ENCODE data around the gene CD300LB. TPM values are rescaled to one million over a fixed set of nuclear protein-coding genes. Genes with fewer than 3 reads are reported as not detected.

Gene CD300LB
- total RNA-seq, 1 donor from 2014 or later = not detected

DNA sequence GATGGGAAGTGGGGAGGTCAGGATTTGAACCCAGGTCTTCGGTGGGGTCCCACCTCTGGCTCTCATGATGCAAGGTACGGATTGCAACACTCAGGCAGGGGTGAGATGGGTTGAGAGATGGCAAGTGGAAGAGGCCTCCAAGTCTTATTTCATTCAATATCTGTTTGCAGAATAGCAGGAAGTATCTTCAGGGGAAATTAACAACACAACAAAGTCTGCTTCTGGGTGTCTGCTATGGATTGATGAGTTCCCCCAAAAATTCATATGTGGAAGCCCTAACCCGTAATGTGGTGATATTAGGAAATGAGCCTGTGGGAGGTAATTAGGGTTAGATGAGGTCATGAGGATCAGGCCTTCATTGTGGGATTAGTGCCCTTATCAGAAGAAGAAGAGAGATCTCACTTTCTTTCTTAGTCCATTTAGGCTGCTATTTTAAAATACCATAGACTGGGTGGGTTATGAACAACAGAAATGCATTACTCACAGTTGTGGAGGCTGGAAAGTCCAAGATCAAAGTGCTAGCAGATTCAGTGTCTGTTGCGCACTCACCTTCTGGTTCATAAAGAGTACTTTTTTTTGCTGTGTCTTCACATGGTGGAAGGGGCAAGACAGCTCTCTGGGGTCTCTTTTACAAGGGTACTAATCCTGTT, 40.5 kb upstream of the CD300LB start:
- no peaks in the 10 kb centered on the region for H3K4me1 ChIP-seq
- no peaks in the 10 kb centered on the region for H3K36me3 ChIP-seq
- peaks cover 53% of the 10 kb centered on the region for H3K27me3 ChIP-seq (ENCODE audit: low read depth)
- H3K27ac ChIP-seq (replicated peaks) = no peak overlapping the region
- intact Hi-C loops (cut with micrococcal nuclease) = no loop called here
- no peaks in the 10 kb centered on the region for H3K9me3 ChIP-seq (replicated peaks)
- no peak for DNase-seq
- H3K4me3 ChIP-seq = no peak overlapping the region
- TF ChIP-seq, protein P1, sequence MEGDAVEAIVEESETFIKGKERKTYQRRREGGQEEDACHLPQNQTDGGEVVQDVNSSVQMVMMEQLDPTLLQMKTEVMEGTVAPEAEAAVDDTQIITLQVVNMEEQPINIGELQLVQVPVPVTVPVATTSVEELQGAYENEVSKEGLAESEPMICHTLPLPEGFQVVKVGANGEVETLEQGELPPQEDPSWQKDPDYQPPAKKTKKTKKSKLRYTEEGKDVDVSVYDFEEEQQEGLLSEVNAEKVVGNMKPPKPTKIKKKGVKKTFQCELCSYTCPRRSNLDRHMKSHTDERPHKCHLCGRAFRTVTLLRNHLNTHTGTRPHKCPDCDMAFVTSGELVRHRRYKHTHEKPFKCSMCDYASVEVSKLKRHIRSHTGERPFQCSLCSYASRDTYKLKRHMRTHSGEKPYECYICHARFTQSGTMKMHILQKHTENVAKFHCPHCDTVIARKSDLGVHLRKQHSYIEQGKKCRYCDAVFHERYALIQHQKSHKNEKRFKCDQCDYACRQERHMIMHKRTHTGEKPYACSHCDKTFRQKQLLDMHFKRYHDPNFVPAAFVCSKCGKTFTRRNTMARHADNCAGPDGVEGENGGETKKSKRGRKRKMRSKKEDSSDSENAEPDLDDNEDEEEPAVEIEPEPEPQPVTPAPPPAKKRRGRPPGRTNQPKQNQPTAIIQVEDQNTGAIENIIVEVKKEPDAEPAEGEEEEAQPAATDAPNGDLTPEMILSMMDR (IDR thresholded peaks at IDR 0.05; ENCODE audit: borderline replicate concordance) = no peak

- Histone ChIP-seq H3K27me3 (ENCODE audit: low read depth) (peaks cover 53% of the 10 kb centered on the region), H3K36me3 (no peaks in the 10 kb centered on the region), H3K27ac (replicated peaks) (no peak overlapping the region), H3K9me3 (replicated peaks) (no peaks in the 10 kb centered on the region), H3K4me1 (no peaks in the 10 kb centered on the region), H3K4me3 (no peak overlapping the region)
- TF ChIP-seq, protein P1 (IDR thresholded peaks at IDR 0.05; ENCODE audit: borderline replicate concordance) = no peak
- intact Hi-C loops (cut with micrococcal nuclease) = no loop called here
- no peak for DNase-seq
Observed at GRCh38 chr17:74569020-74570003, 38.0 kb upstream of the CD300LB start.

DNA sequence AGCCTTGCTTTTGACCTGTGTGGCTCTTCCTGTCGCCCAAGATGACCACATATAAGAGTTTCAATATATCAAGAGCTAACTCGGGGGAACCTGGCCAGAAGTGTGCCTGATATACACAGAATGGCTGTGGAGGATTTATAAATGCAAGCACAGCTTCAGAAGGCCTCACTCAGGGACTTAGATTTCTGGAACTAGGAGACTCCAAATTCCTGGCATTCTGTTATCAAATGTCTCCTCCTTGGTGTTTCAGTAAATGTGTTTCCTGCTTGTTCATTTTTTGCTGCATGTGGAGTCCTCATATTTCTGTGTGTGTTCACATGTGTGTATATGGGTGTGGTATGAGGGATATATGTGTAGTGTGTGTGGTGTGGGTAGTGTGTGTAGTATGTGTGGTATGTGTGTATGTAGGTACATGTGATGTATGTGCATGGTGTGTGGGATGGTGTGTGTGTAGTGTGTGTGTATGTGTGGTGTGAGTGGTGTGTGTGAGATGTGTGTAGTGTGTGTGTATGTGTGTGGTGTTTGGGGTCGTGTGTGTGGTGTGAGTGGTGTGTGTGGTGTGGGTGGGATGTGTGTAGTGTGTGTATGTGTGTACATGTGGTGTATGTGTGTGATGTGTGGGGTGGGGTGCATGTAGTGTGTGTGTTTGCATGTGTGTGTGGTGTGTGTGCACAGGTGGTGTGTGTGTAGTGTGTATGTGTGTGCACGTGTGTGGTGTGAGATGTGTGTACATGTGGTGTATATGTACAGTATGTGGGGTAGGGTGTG, 37.0 kb upstream of the CD300LB start:
- no peaks in the 10 kb centered on the region for H3K4me1 ChIP-seq
- no peak for DNase-seq
- no peaks in the 10 kb centered on the region for H3K9me3 ChIP-seq (replicated peaks)
- intact Hi-C loops (cut with micrococcal nuclease) = no loop called here
- peaks cover 56% of the 10 kb centered on the region for H3K27me3 ChIP-seq (ENCODE audit: low read depth)
- no peak overlapping the region for H3K4me3 ChIP-seq
- H3K36me3 ChIP-seq = no peaks in the 10 kb centered on the region
- TF ChIP-seq, protein P1 (IDR thresholded peaks at IDR 0.05; ENCODE audit: borderline replicate concordance) = no peak
- no peak overlapping the region for H3K27ac ChIP-seq (replicated peaks)

DNA sequence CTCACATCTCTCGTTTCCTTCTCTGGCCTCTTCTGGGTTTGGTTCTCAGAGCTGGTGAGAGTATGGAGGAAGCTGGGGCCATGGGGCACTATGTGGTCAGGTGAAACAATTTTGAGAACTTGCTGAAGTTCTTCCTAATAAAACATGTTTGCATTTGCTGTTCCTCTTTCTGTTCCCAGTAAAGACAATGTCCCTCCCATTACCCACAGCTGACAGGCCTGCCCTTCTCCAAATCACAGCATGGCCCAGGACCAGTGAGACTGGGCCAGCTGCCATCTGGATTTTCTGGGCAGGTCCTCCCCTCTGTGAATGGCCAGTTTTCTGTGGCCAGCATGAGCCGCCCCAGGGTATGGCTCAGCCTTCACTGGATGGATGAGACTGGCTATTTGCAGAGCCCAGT, 36.1 kb upstream of the CD300LB start, which contains the start of gene CD300H:
Gene CD300H, minus strand, starts transcription at position 113 of the 400 bp plus-strand sequence.
- DNase-seq = no peak
- Histone ChIP-seq H3K27me3 (ENCODE audit: low read depth) (peaks cover 64% of the 10 kb centered on the region), H3K9me3 (replicated peaks) (no peaks in the 10 kb centered on the region), H3K27ac (replicated peaks) (no peak within 1 kb of the TSS), H3K4me1 (no peaks in the 10 kb centered on the region), H3K4me3 (no peak within 1 kb of the TSS), H3K36me3 (no peaks in the 10 kb centered on the region)
- intact Hi-C loops (cut with micrococcal nuclease) = no loop called here
- TF ChIP-seq, protein P1 (IDR thresholded peaks at IDR 0.05; ENCODE audit: borderline replicate concordance) = no peak

DNA sequence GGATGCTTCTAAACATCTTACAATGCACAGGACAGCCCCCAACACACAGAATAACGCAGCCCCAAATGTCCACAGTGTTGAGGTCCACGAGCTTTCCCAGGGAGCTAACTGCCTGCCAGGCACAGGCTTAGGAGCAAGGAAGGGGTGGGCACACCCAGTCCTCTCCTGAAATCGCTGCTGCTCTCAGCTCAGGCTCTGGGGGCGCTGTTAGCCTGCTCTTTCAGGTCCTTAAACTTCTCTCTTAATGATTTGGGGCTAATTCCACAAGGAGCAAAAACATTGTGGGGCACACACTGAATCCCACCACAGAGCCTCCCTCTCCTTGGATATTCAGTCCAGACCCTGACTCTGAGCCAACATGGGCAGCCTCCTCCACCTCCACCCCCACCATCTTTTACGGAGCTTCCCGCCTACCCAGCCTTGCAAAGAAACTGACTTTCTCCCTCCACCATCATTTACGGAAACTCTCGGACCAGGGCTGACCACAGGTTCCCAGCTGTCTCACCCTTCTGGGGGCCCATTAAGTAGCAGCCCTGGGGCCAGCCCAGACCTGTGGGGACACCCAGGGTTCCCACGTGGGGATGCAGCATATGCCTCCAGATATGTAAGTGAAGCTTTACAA, 35.0 kb upstream of the CD300LB start:
- H3K27me3 ChIP-seq (ENCODE audit: low read depth) = peaks cover 75% of the 10 kb centered on the region
- DNase-seq = no peak
- intact Hi-C loops (cut with micrococcal nuclease) = no loop called here
- H3K9me3 ChIP-seq (replicated peaks) = no peaks in the 10 kb centered on the region
- H3K4me3 ChIP-seq = no peak overlapping the region
- TF ChIP-seq, protein P1 (IDR thresholded peaks at IDR 0.05; ENCODE audit: borderline replicate concordance) = peak; percentile 54
- no peaks in the 10 kb centered on the region for H3K36me3 ChIP-seq
- no peaks in the 10 kb centered on the region for H3K4me1 ChIP-seq
- H3K27ac ChIP-seq (replicated peaks) = no peak overlapping the region

All from left ventricle myocardium inferior (tissue), 1 donor.